GM19193 (cell line): ENCODE measurements around the gene CDH22.

Experiments
- POLR2A ChIP-seq: IDR thresholded peaks from 4 replicates; pipeline ENCODE4 v1.6.1; 2011; ENCODE audit not compliant: insufficient read depth, insufficient read length; ENCODE audit errors: extremely low read depth

The CDH22 gene

DNA sequence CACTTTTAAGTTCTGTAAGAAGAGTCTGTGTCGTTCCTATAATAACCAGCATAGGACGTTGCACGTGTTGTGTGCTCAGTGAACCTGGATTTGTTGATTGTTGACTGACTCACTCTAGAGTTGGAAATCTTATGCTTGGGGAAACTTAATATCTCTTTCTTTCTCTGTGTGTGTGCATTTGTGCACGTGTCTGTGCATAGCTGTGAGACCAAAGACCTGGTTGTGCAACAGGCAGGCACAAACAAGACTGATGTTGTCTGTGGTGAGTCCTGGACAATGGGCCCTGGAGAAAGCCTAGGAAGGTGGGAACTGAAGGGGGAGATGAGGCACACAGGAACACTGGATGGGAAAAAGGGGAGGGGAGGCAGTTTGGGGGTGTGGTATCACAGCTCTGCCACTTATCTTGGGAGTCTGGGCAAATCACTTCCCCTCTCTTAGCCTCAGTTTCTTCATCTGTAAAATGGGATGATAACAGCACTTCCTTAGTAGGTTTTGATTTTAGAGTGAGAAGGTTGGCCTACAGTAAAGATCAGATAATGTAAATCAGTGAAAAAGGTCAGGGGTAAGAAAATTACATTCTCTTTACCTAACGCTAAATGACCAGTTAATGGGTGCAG lies 181.8 kb downstream of the CDH22 start:
- no peak for TF ChIP-seq POLR2A
